PC-3 (cell line): ENCODE data around the gene ZNF774. TPM values are rescaled to one million over a fixed set of nuclear protein-coding genes. Genes with fewer than 3 reads are reported as not detected.

Source experiments
- ATAC-seq: fragments of 200-7000 bp; cut with Tn5 transposase; 2 replicates; pipeline ENCODE4 v1.9.1; 2020; ENCODE audit warnings: mild to moderate bottlenecking, moderate library complexity
- BruUV-seq: library from RNA; stranded (reverse); fragments of 400-500 nt; replicated peaks from 2 replicates; lab custom pipeline; 2021; lab: Mats Ljungman, UMichigan
- CTCF ChIA-PET: fragments of 300-600 bp; sonication (Branson Sonifier 250); formaldehyde crosslinking; loops from one replicate; lab custom pipeline; 2022; ENCODE audit warnings: antibody characterized with exemption; lab: Charles Lee
- POLR2A ChIA-PET: fragments of 300-600 bp; sonication (Branson Sonifier 250); formaldehyde crosslinking; loops from one replicate; lab custom pipeline; 2022; ENCODE audit warnings: antibody characterized with exemption; ENCODE audit not compliant: unreplicated experiment; lab: Charles Lee
- DNase-seq: peaks from one replicate; pipeline ENCODE4 v3.0.0-alpha.2; 2015
- H2AFZ ChIP-seq: fragments of 300-600 bp; sonication (generic); 2 replicates; pipeline ENCODE4 v1.6.0; 2016; ENCODE audit warnings: antibody characterized with exemption, low read length
- H3F3A ChIP-seq: fragments of 300-600 bp; sonication (generic); one replicate; pipeline ENCODE4 v1.6.0; 2017; ENCODE audit warnings: antibody characterized with exemption, low read length, control low read depth, mild to moderate bottlenecking; ENCODE audit not compliant: unreplicated experiment
- H3K27ac ChIP-seq: fragments of 300-600 bp; sonication (generic); 2 replicates; pipeline ENCODE4 v1.5.1; 2016; ENCODE audit warnings: mild to moderate bottlenecking, low read length
- H3K27me3 ChIP-seq: fragments of 300-600 bp; sonication (generic); 2 replicates; pipeline ENCODE4 v1.6.1; 2016; ENCODE audit warnings: low read length, mixed read lengths
- H3K36me3 ChIP-seq: fragments of 300-600 bp; sonication (generic); 2 replicates; pipeline ENCODE4 v1.6.1; 2016; ENCODE audit warnings: low read depth, mixed run types, low read length, mixed read lengths
- H3K4me1 ChIP-seq: fragments of 300-600 bp; sonication (generic); 2 replicates; pipeline ENCODE4 v1.5.1; 2016; ENCODE audit warnings: low read length; ENCODE audit not compliant: insufficient read depth
- H3K4me2 ChIP-seq: fragments of 300-600 bp; sonication (generic); 2 replicates; pipeline ENCODE4 v1.6.0; 2016; ENCODE audit warnings: low read length
- H3K4me3 ChIP-seq: fragments of 300-600 bp; sonication (generic); 2 replicates; pipeline ENCODE4 v1.5.1; 2016; ENCODE audit warnings: mild to moderate bottlenecking, low read length, mixed read lengths
- H3K79me2 ChIP-seq: fragments of 300-600 bp; sonication (generic); 2 replicates; pipeline ENCODE4 v1.6.1; 2017; ENCODE audit warnings: low read length, mixed read lengths
- H3K9ac ChIP-seq: fragments of 300-600 bp; sonication (generic); 2 replicates; pipeline ENCODE4 v1.6.0; 2016; ENCODE audit warnings: mild to moderate bottlenecking, low read length
- H3K9me2 ChIP-seq: fragments of 300-600 bp; sonication (generic); replicated peaks from 2 replicates; pipeline ENCODE4 v1.6.1; 2016; ENCODE audit warnings: mixed run types, low read length, mixed read lengths
- H3K9me3 ChIP-seq: fragments of 300-600 bp; sonication (generic); 2 replicates; pipeline ENCODE4 v1.6.1; 2016; ENCODE audit warnings: low read length, mixed read lengths
- H4K20me1 ChIP-seq: fragments of 300-600 bp; sonication (generic); 2 replicates; pipeline ENCODE4 v1.6.1; 2016; ENCODE audit warnings: low read length, mixed read lengths
- EZH2 ChIP-seq: fragments of 300-600 bp; sonication (generic); IDR thresholded peaks from one replicate; pipeline ENCODE4 v1.6.1; 2017; ENCODE audit warnings: antibody characterized with exemption, mild to moderate bottlenecking, low read length; ENCODE audit not compliant: unreplicated experiment
- EZH2phosphoT487 ChIP-seq: fragments of 300-600 bp; sonication (generic); IDR thresholded peaks from 2 replicates; pipeline ENCODE4 v1.6.1; 2018; ENCODE audit warnings: mild to moderate bottlenecking, antibody characterized with exemption, low read length, borderline replicate concordance
- intact Hi-C: fragments of 100-400 bp; cut with micrococcal nuclease; formaldehyde crosslinking; loops from 2 replicates; pipeline ENCODE4 v1.9.0; 2023
- total RNA-seq: library from RNA; depleted of rRNA; stranded (reverse); fragments of >200 nt; gene quantifications from 2 replicates; pipeline ENCODE4 v1.2.3, GENCODE V29; 2014
- TF ChIP-seq, protein P1 (sequence below): fragments of 300-600 bp; sonication (generic); conservative IDR thresholded peaks from 2 replicates; pipeline ENCODE4 v1.5.1; 2017; ENCODE audit warnings: antibody characterized with exemption, low read depth, mild to moderate bottlenecking, low read length

ZNF774 gene
- total RNA-seq, 1 experiment from 2014 or later = 1.9 TPM

DNA sequence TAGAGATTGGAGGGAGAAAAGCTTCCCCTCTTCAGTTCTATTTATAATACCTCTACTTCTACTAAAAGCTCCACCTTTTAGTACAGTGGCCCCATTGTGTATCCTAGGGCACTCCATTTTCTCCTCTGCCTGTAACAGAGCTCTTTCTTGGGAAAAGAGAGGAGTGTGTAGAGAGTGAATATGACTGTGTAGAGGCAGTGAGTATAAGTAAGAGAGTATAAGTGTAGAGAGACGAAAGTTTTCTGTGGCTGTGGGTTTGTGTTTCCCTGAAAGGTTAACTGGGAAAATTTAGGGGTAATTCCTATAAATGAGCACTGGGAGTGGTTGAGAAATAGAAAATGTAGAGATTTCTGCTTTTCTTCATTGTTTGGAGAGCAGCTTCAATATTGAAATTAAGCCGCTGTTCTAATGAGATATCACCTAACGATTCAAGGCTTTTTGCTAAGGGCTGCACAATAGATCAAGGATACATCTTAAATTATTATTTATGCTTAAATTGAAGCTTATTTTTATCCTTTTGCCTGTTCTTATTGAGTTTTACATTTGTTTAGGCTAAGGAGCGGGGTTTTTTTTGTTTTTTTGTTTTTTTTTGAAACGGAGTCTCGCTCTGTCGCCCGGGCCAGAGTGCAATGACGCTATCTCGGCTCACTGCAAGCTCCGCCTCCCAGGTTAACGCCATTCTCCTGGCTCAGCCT lies 42.8 kb downstream of the ZNF774 start:
- no peaks in the 10 kb centered on the region for H3K9me2 ChIP-seq
- peaks cover 99% of the 10 kb centered on the region for H3K79me2 ChIP-seq
- H3K4me2 ChIP-seq = no peak overlapping the region
- no peak; the same call in 1 of the 2 replicates for ATAC-seq
- no peak overlapping the region for H3K9ac ChIP-seq
- TF ChIP-seq EZH2 (no peak), EZH2phosphoT487 (no peak)
- TF ChIP-seq, protein P1, sequence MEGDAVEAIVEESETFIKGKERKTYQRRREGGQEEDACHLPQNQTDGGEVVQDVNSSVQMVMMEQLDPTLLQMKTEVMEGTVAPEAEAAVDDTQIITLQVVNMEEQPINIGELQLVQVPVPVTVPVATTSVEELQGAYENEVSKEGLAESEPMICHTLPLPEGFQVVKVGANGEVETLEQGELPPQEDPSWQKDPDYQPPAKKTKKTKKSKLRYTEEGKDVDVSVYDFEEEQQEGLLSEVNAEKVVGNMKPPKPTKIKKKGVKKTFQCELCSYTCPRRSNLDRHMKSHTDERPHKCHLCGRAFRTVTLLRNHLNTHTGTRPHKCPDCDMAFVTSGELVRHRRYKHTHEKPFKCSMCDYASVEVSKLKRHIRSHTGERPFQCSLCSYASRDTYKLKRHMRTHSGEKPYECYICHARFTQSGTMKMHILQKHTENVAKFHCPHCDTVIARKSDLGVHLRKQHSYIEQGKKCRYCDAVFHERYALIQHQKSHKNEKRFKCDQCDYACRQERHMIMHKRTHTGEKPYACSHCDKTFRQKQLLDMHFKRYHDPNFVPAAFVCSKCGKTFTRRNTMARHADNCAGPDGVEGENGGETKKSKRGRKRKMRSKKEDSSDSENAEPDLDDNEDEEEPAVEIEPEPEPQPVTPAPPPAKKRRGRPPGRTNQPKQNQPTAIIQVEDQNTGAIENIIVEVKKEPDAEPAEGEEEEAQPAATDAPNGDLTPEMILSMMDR = no peak
- no peak for DNase-seq
- no peak overlapping the region for H3K4me3 ChIP-seq
- H3F3A ChIP-seq = peaks cover 7% of the 10 kb centered on the region
- intact Hi-C loops = no loop called here
- H3K27me3 ChIP-seq = no peaks in the 10 kb centered on the region
- H3K27ac ChIP-seq = no peak overlapping the region
- no peak overlapping the region for H2AFZ ChIP-seq
- H4K20me1 ChIP-seq = peaks cover 5% of the 10 kb centered on the region; the same call in 1 of the 2 replicates
- H3K36me3 ChIP-seq = peaks cover 19% of the 10 kb centered on the region
- POLR2A ChIA-PET = no interaction called here
- H3K9me3 ChIP-seq = no peaks in the 10 kb centered on the region
- no TSS peak for BruUV-seq
- peaks cover 10% of the 10 kb centered on the region for H3K4me1 ChIP-seq
- CTCF ChIA-PET = interaction anchor here (0.6 kb wide), 1 partner anchor 61 kb away, joined by 3 read pairs; no protein-coding TSS in a partner anchor

DNA sequence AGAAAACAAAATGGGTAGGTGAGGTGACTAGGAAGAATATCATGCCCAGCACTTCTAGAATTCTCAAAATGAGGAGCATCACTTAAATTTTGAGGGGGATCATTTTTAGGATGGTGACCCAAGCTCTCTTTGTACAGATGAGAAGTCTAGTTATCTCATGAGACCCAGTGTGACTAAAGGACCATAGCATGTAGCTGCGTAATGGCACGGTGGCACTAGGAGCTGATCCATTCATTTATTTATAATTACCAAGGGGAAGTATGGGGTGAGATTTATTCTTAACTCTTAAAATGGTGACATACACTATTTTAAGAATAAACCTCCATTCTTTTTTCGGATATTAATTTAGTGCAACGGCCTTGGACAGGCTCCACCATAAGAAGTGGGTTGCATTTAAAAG lies 44.2 kb downstream of the ZNF774 start:
- H3K36me3 ChIP-seq = peaks cover 11% of the 10 kb centered on the region; the same call in 1 of the 2 replicates
- H4K20me1 ChIP-seq = peaks cover 4% of the 10 kb centered on the region; the same call in 1 of the 2 replicates
- no TSS peak for BruUV-seq
- ChIA-PET POLR2A (no interaction called here), CTCF (no interaction called here)
- TF ChIP-seq EZH2phosphoT487 (no peak), EZH2 (no peak)
- TF ChIP-seq, protein P1 = no peak
- H3K79me2 ChIP-seq = peaks cover 98% of the 10 kb centered on the region
- H2AFZ ChIP-seq = no peak overlapping the region
- H3K9me2 ChIP-seq = no peaks in the 10 kb centered on the region
- no peak overlapping the region for H3K27ac ChIP-seq
- ATAC-seq = no peak
- H3K27me3 ChIP-seq = no peaks in the 10 kb centered on the region
- no peaks in the 10 kb centered on the region for H3K9me3 ChIP-seq
- H3K9ac ChIP-seq = no peak overlapping the region
- intact Hi-C loops = no loop called here
- H3K4me2 ChIP-seq = no peak overlapping the region
- peaks cover 15% of the 10 kb centered on the region for H3F3A ChIP-seq
- DNase-seq = no peak
- H3K4me1 ChIP-seq = peaks cover 23% of the 10 kb centered on the region
- no peak overlapping the region for H3K4me3 ChIP-seq
